ENCODE data around the gene POLR1F.
"Not testable (repeated sequence)": the region's sequence is repeated elsewhere in the genome, so short reads cannot be mapped to it uniquely, and the experiment has no call there.

Gene POLR1F, protein sequence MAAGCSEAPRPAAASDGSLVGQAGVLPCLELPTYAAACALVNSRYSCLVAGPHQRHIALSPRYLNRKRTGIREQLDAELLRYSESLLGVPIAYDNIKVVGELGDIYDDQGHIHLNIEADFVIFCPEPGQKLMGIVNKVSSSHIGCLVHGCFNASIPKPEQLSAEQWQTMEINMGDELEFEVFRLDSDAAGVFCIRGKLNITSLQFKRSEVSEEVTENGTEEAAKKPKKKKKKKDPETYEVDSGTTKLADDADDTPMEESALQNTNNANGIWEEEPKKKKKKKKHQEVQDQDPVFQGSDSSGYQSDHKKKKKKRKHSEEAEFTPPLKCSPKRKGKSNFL

DNA sequence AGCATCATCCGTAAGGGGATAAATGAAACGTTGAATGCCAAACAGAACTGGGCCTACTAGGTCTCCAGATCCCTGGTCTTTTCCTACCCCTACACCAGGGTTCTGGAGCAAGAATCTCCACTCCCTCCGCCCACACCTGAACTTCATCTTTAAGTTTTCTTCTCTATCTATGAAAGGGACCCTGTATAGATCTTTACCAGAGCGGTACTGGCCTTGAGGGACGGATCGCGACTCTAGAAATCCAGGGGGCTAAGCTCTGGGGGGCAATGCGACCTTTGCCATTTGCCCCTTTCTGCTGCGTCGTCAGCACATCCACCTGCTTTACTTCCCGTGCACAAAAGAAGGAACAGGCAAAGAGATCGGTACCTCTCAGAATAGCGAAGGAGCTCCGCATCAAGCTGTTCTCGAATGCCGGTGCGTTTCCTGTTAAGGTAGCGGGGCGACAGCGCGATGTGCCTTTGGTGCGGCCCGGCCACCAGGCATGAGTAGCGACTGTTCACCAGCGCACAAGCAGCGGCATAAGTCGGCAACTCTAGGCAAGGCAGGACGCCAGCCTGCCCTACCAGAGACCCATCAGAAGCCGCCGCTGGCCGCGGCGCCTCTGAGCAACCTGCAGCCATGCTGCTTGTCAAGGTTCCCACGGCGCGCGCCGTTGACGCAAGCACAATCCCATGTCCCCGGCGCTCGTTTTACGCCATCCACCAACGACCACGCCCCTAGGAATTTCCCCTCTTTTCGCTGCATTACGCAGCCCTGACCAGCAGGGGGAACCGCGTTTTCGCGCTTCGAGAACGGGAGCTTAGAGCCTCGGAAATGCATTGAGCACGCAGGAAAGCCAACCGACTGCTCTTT, at the start of gene POLR1F:
Gene POLR1F, minus strand, starts transcription at position 641 of the 852 bp plus-strand sequence. Its CDS starts 21 bp downstream, at position 620.
- peak; percentile 96 for DNase-seq

DNA sequence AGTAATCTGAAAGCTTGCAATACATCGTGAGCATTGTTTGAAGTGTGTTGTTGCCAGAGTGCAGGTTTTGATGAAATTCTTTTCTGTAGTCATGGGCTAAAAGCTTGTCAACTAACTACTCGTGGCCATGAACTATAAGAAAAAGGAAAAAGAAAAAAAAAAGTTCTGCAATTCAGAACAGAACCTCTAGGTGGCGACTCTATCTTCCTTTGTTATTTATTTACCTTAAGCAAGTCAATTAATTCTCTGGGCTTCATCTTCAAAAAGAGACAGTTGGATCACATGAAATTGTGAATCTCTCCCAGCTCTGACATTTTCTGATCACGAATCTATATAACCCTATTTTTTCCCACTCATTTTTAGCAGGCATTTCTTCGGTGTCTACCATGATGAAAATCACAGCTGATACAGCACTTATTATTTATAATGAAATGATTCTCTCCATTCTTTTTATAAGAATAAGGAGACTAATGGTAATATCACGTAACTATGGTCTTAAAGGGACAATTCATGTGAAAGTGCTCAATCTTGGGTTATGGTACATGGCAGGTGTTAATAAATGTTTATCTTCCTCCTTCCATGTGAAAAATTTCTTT, 45.8 kb upstream of the POLR1F start:
- DNase-seq: no peak

DNA sequence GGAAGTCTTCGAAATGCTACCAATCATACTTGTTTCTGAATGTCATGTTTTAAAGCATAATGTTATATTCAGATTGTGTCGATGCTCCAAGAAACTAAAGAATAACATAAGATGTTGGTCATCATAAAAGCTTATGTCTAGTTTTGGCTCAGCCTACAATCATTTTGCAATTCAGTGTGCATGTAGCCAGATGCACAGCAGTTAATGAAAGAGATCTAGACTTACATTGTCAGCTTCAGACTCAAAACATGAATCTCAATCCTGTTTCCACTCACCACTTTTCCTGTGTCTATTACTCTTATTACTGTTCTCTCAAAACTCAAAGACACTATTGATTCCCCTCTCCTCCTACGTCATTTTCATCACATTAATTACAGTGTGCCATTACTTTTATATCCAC, 43.2 kb upstream of the POLR1F start:
- no peak for DNase-seq

DNA sequence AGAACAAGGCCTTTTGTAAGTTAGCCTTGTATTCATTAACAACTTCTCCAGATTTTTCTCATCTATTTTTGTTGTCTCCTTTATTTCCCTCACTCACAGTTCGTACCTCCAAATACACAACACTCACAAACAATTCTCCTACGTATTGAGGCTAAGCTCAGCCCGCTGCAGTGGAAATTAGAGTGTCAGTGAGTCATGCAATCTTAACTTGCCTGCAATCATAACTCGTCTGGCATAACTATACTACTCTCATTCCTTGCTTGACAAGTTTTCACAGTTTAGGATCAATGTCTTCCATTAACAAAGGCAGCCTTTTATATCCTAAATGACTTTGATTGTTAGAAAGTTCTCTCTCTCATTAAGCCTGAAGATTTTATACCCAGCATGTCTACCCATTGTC, 40.8 kb upstream of the POLR1F start:
- DNase-seq: no peak

DNA sequence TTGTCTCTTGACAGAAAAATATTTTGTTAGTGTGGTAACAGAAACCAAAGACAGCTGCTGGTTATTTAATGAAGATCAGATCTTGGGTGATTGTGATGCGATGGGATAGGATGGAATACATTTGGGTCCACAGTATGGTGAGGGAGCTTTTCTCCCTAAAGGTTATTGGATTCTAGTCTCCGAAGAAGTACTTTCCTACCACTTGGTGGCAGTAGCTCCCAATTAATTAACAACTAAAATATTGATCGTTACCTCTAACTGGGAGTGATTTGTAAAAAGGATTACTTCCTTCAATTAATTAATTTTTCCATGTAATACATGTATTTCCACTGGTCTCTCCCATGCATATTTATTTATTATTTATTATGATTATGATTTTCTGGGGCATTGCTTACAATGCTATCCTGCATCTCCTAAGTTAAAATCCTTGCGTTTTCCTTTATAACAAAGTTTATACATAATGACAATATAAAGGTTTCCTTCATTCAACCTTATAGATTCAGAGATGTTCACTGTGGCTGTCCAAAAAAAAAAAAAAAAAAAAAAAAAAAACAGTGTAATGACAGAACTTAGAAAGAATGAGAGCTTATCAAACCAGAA, 39.0 kb upstream of the POLR1F start:
- DNase-seq: no peak

DNA sequence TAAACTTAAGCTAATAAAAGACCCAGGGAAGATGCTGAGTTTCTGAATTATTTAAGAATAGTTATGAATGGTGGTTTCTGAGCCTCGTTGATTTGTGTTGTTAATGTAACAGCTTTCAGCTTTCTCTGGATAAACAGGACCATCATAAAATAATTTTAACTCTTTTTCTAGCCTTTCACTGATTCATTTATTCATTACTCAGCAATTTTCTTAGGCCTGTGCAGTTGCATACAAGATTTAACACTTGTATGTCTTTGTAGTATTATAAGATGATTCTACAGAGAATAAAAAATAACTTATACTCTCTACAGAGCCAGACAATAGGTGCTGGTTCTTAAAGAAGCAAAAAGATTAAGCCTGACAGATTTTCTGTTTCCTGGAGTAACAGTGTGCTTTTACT, 35.2 kb upstream of the POLR1F start:
- no peak for DNase-seq

DNA sequence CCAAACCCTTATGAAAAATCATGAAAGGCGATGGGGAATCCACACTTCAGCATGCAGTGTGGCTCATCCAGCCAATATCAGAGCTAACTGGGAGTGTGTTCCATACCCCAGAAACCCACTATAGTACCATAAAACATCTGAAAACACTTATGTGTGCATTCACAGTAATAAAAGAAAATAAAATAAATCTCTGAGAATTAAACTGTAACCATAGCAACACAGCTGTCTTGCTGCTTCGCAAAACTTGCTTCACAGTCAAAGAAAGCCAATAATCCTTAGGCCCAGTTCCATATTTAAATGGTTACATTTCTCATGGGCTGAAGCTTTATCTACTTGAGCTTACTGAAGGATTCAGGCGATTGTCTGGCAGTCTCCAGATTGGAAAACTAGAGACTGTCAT, 19.9 kb upstream of the POLR1F start:
- DNase-seq: no peak

DNA sequence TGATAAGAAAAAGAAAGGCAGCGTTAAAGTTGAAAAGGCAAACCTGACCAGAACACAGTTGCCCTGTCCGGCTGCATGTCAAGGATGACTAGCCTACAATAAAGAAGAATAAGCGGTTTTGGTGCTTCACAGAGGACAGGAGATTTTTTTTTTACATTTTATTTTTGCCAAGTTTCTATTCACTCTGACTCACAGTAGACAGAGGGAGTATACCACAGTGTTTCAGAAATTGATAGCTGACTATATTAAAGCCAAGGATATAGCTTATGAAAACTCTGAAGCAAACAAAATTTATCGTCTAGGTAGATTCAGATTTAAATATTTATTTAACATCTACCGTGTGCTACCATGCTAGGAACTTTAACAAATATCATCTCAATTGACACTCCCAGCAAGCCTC, 16.9 kb upstream of the POLR1F start:
- DNase-seq: no peak

DNA sequence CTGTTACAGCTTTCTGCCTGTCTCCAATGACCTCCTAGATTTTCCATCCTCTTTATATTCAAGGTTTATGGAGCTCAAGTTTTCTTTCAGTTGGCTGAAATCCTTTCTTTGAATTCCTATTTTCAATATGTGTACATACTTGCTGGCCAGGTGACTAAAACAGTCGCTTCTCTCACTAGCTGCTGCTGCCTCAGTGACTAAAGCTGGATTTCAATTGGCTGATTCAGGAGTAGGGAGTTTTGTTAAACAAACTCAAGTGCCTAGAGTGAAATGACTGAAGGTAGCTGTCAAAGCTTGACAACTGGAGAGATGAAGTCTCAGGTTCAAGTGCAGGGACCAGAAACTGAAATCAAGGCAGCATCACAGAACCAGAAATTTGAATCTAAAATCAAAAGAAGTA, 6.7 kb upstream of the POLR1F start:
- no peak for DNase-seq

DNA sequence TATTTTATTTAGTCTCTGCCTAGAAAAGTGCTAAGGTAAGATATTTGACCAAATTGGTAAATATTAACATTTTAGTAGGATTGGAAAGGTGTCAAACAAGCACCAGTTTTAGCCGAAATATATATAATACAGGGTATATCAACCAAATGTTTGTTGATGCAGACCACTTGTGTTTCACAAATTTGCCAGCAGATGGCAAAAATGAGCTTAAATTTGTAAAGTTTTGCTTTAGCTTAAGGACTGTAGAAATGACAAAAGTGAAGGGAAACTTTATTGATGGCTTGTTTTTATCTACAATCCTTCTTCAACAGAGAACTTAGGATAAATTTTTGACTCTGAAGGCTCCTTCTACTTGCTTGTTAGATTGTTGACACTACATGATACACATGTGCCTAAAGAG, 4.8 kb upstream of the POLR1F start:
- DNase-seq: no peak

DNA sequence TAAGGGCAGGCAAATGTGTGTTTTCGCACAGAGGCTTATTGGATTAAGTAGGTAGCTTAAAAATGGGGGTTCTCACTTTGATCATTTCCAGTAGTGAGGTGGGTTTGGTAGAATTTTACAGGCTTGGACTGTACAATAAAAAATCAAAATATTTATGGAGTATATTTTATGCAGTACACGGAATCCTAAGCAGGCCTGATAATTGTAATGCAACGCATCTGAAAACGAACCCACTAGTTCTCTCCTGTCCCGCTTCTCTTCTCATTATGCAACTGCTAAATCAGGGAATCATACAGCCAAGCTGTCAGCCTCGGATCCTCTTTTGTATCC, 377 bp upstream of the POLR1F start:
- no peak for DNase-seq

DNA sequence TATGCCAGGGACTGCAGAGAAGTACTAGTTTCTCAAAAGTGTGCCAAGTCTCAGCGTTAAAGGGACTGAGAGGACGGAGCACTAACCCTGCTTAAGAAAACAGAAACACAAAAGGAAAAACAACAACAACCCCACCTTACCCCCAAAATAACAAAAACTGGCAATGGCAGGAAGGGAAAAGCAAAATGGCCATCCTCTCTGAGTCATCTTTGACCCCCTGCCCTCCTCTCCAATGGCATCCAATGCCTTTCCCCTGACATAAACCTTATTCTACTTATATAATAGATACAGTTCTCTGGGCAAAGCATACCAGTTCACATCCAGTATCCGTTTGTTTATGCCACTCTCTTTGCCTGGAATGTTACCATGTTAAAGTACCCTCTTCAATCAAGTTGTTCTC, 1.6 kb downstream of the POLR1F start:
- no peak for DNase-seq

DNA sequence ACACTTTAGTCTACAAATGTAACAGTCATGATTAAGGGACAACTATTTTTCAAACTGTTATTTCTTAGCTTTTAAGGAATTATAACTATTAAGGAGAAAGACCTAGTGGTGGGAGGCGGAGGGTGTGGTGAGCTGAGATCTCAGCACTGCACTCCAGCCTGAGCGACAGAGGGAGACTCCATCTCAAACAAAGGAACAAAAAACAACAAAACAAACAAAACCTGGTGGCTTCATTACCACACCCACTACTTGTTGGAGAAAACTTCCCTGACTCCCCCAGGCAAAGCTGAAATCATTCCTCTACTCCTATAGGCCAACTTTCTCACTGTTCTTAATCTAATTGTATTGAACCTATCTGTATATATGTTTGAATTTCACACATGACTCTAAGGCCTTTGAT, 3.2 kb downstream of the POLR1F start:
- DNase-seq: no peak

DNA sequence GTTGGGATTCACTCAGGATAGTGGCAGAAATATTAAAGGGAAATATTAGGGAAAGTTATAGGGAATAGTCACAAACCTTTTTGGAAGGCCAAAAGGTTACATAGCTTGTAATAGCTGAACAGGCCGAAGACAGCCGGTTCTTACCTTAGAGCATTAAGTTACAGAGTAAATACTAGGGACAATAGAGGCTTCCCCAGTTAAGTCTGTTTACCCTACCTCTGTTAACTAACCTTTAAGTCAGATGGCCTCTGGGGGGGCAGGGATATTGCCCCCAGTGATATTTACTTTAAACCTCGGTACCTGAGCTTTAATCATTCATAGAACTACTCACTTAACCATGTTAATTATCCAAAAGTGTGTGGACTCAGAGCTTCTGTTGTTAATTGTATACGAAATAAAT, 7.4 kb downstream of the POLR1F start:
- DNase-seq: no peak

DNA sequence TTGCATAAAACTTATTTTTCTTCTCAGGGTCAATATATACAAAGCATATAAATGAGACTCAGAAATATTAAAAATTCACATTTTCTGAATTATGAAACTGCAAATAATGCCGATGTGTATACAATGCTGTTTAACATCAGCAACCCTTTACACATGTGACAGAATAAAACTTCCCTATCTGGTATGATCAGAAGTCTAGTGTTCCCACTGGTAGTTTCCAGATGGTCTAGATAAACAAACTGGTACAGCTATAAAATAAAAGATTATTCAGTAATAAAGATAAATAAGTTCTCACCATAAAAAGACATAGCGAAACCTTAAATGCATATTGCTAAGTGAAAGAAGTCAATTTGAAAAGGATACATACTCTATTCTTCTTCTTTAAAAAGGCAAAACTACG, 7.9 kb downstream of the POLR1F start:
- no peak for DNase-seq

DNA sequence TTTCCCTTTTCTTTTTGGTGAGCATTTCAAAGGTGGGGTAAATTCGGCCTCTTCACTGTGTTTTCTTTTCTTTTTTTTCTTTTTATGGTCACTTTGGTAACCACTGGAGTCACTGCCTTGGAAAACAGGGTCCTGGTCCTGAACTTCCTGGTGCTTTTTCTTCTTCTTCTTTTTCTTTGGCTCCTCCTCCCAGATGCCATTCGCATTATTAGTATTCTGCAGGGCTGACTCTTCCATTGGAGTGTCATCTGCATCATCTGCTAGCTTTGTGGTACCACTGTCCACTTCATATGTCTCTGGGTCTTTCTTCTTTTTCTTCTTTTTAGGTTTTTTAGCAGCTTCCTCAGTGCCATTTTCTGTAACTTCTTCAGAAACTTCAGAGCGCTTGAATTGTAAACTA, 10.5 kb downstream of the POLR1F start:
- DNase-seq: no peak

DNA sequence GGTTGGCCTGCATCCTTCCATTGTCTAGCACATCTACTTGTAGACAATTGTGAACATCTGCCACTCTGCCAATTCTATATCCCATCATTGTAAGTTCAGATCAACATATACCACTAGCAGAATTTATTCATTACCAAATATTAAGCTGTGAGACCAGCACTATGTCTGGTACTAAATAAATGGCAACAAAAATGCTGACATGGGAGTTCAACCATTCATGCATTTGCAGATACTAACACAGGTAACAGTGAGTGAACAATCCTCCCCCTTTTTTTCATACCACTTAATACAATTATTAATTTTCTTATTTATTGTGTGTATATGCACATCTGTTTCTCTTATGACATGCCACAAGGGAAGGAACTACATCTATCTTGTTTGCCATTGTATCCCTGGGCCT, 11.9 kb downstream of the POLR1F start:
- DNase-seq: no peak

DNA sequence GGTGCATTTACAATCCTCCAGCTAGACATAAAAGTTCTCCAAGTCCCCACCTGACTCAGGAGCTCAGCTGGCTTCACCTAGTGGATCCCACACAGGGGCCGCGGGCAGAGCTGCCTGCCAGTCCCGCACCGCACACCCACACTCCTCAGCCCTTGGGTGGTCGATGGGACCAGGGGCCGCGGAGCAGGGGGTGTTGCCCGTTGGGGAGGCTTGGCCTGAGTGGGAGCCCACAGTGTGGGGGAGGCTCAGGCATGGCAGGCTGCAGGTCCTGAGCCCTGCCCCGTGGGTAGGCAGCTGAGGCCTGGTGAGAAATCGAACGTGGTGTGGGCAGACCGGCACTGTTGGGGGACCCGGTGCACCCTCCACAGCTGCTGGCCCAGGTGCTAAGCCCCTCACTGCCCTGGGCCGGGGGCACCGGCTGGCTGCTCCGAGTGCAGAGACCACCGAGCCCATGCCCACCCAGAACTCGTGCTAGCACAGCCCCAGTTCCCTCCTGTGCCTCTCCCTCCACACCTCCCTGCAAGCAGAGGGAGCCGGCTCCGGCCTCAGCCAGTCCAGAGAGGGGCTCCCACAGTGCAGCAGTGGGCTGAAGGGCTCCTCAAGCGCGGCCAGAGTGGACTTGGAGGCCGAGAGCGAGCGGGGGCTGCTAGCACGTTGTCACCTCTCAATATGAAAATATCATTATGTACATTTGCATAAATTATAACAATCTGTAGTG, 16.6 kb downstream of the POLR1F start:
- no peak for DNase-seq

DNA sequence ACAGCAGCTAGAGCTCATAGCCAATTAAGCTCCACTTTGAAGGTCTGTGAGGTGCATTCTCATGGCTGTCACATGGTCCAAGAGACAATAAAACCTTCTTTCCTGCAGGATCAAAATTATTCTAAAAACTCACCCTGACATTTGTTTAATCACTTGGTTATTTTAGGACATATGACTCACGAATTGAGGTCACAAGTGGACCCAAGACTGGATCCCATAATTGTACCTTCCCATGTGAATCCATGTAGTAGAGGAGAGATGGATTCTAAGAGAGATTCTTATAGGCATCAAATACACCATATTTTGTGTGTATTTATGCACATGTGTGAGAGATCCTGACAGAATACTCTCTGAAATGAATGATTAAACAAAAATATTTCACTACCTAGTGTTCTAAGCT, 18.1 kb downstream of the POLR1F start:
- no peak for DNase-seq

DNA sequence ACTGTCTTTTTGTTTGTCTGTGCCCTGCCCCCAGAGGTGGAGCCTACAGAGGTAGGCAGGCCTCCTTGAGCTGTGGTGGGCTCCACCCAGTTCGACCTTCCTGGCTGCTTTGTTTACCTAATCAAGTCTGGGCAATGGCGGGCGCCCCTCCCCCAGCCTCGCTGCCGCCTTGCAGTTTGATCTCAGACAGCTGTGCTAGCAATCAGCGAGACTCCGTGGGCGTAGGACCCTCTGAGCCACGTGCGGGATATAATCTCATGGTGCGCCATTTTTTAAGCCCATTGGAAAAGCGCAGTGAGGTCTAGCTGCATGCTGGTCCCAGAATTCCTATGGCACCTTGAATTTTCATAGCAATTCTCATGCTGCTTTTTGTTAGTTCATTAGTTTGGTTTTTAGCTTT, 19.7 kb downstream of the POLR1F start:
- DNase-seq: not testable (repeated sequence)

DNA sequence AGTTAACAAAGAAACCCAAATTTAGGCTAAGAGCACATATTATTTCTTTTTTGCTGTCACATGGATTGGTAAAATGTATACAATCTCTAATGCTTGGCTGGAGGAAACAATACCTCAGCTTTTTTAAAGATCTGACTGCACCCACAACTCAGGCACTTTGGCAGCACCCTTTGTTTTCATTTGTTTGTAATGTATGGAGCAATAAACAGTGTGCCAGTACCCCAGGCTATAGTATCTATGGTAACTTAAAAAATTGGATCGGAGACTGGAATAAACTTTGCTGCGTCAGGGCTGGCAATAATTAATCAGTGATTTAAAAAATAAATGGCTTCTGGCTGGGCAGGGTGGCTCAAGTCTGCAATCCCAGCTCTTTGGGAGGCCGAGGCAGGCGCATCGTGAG, 27.2 kb downstream of the POLR1F start:
- DNase-seq: no peak

DNA sequence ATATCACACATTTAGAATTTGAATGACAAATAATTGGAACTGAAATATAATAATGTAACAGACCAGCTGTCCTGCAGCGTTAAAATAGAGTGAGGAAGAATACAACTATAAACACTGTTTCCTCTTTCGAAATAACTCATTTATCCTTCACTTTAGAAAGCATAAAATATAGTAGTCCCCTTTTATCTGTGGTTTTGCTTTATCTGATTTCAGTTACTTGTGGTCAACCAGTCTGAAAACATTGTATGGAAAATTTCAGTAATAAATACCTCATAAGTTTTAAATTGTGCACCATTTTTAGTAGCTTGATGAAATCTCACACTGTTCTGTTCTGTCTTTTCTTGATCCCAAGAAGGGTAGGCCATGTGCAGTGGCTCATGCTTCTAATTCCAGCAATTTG, 31.7 kb downstream of the POLR1F start:
- no peak for DNase-seq

DNA sequence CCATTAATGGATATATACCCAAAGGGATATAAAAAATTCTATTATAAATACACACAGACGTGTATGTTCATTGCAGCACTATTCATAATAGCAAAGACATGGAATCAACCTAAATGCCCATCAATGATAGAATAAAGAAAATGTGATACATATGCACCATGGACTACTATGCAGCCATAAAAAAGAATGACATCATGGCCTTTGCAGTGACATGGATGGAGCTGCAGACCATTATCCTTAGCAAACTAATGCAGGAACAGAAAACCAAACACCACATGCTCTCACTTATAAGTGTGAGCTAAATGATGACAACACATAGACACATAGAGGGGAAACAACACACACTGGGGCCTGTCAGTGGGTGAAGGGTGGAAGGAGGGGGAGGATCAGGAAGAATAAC, 33.0 kb downstream of the POLR1F start:
- no peak for DNase-seq
